Retinal pigment epithelial cell (primary cell): ENCODE results near the gene SLC27A5.
A peak's percentile ranks its signal among the peaks of the same experiment; 100 is the strongest.

Source experiments
- DNase-seq: peaks from one replicate; pipeline ENCODE4 v3.0.0-alpha.2; 2010; ENCODE audit warnings: low read depth
- H3K4me3 ChIP-seq: 2 replicates; pipeline ENCODE4 v1.5.1; 2011; ENCODE audit warnings: mild to moderate bottlenecking, low read length, control low read depth, moderate library complexity
- TF ChIP-seq, protein P1 (sequence below): conservative IDR thresholded peaks from 2 replicates; pipeline ENCODE4 v1.5.1; 2011; ENCODE audit warnings: low read depth, low read length, control low read depth, inconsistent platforms

Gene SLC27A5

GRCh38 chr19:58558066-58558622 is 46.4 kb upstream of the SLC27A5 start, which contains the start of gene UBE2M:
TSS of gene UBE2M (minus strand) at chr19:58558611. CDS start at chr19:58558381, 230 bp downstream.
- TF ChIP-seq, protein P1, sequence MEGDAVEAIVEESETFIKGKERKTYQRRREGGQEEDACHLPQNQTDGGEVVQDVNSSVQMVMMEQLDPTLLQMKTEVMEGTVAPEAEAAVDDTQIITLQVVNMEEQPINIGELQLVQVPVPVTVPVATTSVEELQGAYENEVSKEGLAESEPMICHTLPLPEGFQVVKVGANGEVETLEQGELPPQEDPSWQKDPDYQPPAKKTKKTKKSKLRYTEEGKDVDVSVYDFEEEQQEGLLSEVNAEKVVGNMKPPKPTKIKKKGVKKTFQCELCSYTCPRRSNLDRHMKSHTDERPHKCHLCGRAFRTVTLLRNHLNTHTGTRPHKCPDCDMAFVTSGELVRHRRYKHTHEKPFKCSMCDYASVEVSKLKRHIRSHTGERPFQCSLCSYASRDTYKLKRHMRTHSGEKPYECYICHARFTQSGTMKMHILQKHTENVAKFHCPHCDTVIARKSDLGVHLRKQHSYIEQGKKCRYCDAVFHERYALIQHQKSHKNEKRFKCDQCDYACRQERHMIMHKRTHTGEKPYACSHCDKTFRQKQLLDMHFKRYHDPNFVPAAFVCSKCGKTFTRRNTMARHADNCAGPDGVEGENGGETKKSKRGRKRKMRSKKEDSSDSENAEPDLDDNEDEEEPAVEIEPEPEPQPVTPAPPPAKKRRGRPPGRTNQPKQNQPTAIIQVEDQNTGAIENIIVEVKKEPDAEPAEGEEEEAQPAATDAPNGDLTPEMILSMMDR: no peak
- DNase-seq: no peak

GRCh38 chr19:58557221-58558065 is 45.7 kb upstream of the SLC27A5 start:
- peak overlapping the region; percentile 78 for H3K4me3 ChIP-seq
- DNase-seq: no peak
- TF ChIP-seq, protein P1: no peak

More at GRCh38 chr19:58558066-58558622, 46.4 kb upstream of the SLC27A5 start, which contains the start of gene UBE2M:
- H3K4me3 ChIP-seq: peak within 1 kb of the TSS; percentile 78

GRCh38 chr19:58556622-58557220 is 44.9 kb upstream of the SLC27A5 start:
- TF ChIP-seq, protein P1: no peak
- DNase-seq: no peak
- peak overlapping the region; percentile 78 for H3K4me3 ChIP-seq

- no peak for DNase-seq
- TF ChIP-seq, protein P1: no peak
- no peak overlapping the region for H3K4me3 ChIP-seq
Measured at GRCh38 chr19:58555920-58556621, 44.3 kb upstream of the SLC27A5 start.

GRCh38 chr19:58555369-58555885 is 43.6 kb upstream of the SLC27A5 start:
- TF ChIP-seq, protein P1: no peak
- DNase-seq: no peak
- H3K4me3 ChIP-seq: peak overlapping the region; percentile 27

GRCh38 chr19:58554494-58555368 is 42.9 kb upstream of the SLC27A5 start, which contains the start of gene CHMP2A:
TSS of gene CHMP2A (minus strand) at chr19:58555105. CDS start at chr19:58554212, 893 bp downstream.
- peak within 1 kb of the TSS; percentile 81 for H3K4me3 ChIP-seq
- TF ChIP-seq, protein P1: no peak
- DNase-seq: peak; percentile 85
